ENCODE results near the gene NFATC3. TPM values are rescaled to one million over a fixed set of nuclear protein-coding genes. Genes with fewer than 3 reads are reported as not detected.
"Not testable (repeated sequence)": the region's sequence is repeated elsewhere in the genome, so short reads cannot be mapped to it uniquely, and the experiment has no call there.

NFATC3 gene
- total RNA-seq, 1 donor from 2014 or later: 23.2 TPM

GRCh38 chr16:68120496-68120895 lies 35.3 kb downstream of the NFATC3 start:
- DNase-seq: not testable (repeated sequence)

- DNase-seq: no peak
Observed at GRCh38 chr16:68126395-68126794, 41.2 kb downstream of the NFATC3 start.

GRCh38 chr16:68128577-68129305 lies 43.6 kb downstream of the NFATC3 start:
- DNase-seq: no peak

GRCh38 chr16:68130520-68130919 lies 45.4 kb downstream of the NFATC3 start:
- no peak for DNase-seq

DNA sequence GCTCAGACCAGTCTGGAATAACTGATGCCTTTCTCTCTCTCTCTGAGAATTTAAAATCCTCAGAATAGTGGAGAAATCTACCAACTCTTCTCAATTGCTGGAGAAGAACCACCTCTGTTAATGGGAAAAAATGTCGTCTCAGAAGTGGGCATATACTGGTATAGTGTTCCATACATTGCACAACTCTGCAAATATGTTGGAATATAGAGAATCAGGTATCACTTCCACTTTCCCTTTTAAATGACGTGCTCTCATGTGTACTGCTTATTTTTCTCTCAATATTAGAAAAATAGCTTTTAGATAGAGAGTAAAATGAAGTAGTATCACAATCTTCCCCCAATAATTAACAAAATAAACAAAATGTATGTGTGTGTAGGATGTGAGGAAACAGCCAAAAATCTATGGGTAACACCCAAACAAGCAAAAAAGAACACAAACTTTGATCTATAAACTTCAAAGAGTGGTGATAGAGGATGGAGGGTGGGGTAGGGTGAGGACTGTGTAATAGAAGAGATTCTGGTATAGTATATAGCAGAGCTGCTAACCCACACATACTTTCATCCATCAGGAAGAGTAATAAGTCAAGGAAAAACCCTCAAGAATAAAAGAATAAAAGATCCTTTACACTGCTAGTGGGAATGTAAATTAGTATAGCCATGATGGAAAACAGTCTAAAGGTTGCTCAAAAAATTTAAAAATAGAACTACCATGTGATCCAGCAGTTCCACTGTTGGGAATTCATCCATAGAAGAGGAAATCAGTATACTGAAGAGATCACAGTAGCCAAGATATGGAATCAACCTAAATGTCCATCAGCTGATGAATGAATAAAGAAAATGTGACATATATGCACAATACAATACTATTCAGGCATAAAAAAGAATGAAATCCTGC lies 46.9 kb downstream of the NFATC3 start:
- DNase-seq: no peak

DNA sequence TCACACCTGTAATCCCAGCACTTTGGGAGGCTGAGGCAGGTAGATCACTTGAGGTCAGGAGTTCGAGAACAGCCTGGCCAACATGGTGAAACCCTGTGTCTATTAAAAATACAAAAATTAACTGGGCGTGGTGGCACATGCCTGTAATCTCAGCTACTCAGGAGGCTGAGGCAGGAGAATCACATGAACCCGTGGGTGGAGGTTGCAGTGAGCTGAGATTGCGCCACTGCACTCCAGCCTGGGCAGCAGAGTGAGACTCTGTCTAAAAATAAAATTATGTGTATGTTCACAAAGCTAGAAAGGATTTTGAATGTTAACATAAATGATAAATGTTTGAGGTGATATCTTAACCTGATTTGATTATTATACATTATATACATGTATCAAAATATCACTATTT lies 47.8 kb downstream of the NFATC3 start:
- DNase-seq: not testable (repeated sequence)

- DNase-seq: no peak
Observed at GRCh38 chr16:68134644-68135043, 49.5 kb downstream of the NFATC3 start.

DNA sequence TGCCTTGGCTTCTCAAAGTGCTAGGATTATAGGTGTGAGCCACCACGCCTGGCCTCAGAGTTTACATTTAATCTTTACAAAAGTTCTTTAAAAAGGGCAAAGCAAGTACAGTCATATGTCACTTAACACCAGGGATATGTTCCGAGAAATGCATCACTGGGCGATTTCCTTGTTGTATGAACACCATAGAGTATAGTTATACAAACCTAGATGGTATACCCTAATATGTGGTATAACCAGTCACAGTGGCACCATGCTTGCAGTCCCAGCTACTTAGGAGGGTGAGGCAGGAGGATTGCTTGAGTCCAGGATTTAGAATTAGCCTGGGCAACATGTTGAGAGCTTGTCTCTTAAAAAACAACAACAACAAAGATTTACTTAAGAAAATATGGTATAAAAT lies 51.3 kb downstream of the NFATC3 start:
- no peak for DNase-seq

DNA sequence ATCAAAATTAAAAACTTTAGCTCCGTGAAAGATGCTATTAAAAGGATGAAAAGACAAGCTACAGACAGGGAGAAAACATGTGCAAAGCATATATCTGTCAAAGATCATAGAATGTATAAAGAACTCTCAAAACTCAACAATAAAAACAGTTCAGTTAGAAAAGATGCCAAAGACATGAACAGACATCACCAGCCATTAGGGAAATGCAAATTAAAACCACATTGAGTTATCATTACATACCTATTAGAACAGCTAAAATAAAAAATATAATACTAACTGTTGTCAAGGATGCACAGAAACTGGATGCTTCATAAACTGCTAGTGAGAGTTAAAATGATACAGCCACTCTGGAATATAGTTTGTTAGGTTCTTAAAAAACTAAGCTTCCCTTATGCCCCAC lies 58.8 kb downstream of the NFATC3 start:
- no peak for DNase-seq

GRCh38 chr16:68146585-68146984 lies 61.4 kb downstream of the NFATC3 start:
- no peak for DNase-seq

GRCh38 chr16:68147444-68147843 lies 62.3 kb downstream of the NFATC3 start:
- no peak for DNase-seq

GRCh38 chr16:68149596-68149995 lies 64.4 kb downstream of the NFATC3 start:
- no peak for DNase-seq

GRCh38 chr16:68155425-68155824 lies 70.3 kb downstream of the NFATC3 start:
- DNase-seq: no peak

DNA sequence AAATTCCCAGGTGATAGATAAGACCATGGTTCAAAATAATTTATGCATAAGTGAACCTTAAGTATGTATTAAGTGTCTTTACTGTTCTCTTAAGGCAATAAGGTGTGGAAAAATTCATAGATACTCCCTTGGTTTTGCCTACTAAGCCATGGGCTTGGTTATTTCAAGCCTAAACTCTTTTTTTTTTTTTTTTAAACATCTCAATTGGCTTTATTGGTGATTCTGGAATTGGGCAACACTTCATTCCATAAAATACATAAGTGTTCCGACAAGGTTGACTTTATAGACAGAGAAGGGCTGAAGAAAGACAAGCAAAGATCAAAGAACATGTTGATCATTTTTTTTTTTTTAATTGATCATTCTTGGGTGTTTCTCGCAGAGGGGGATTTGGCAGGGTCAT lies 77.2 kb downstream of the NFATC3 start:
- no peak for DNase-seq

- not testable (repeated sequence) for DNase-seq
Observed at GRCh38 chr16:68163275-68163674, 78.1 kb downstream of the NFATC3 start.

DNA sequence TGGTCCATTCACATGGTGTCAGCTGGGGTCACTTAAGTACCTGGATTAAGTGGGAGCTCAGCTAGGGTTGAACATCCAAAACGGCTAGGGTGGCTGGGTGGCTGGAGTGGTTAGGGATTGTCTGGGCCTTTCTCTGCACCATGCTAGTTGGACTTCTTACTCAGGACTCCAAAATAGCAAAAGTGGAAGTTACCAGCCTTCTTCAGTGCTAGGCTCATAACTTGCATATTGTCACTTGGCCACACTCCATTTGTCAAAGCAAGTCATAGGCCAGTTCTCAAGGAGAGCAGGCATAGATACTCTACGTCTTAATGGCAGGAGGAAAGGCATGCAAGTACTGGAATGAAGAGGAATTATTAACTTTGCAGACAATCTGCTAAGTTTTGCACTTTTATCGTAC lies 81.1 kb downstream of the NFATC3 start:
- no peak for DNase-seq

- DNase-seq: no peak
Observed at GRCh38 chr16:68179196-68179795, 94.1 kb downstream of the NFATC3 start.

- DNase-seq: no peak
Observed at GRCh38 chr16:68179855-68180254, 94.7 kb downstream of the NFATC3 start.

DNA sequence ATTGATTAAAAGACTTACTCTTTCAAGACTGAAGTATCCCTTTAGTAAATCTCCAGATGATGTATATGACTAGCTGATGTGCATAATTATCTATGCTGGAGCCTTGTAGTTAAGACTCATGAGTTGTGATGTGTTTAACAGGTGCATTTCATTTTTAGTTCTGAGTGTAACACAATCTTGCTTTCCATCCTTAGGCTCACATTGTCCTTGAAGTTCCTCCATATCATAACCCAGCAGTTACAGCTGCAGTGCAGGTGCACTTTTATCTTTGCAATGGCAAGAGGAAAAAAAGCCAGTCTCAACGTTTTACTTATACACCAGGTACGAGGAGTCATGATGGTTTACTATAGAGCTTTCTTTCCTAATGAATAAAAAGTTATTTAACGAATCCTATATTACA lies 97.9 kb downstream of the NFATC3 start:
- DNase-seq: no peak

- DNase-seq: no peak
Observed at GRCh38 chr16:68186877-68187276, 101.7 kb downstream of the NFATC3 start.

- no peak for DNase-seq
Observed at GRCh38 chr16:68187505-68187904, 102.3 kb downstream of the NFATC3 start.

- no peak for DNase-seq
Observed at GRCh38 chr16:68188170-68188569, 103.0 kb downstream of the NFATC3 start.

- DNase-seq: no peak
Observed at GRCh38 chr16:68190081-68190480, 104.9 kb downstream of the NFATC3 start.

All from occipital lobe (tissue), 2 donors.